HG03159 (cell line): ENCODE measurements around the gene PHLDB3.
"Not testable (repeated sequence)": the region's sequence is repeated elsewhere in the genome, so short reads cannot be mapped to it uniquely, and the experiment has no call there.

ENCODE experiments used
- ATAC-seq: cut with Tn5 transposase; IDR thresholded peaks from one replicate; pipeline ENCODE4 v1.9.1; 2021; ENCODE audit warnings: mild to moderate bottlenecking, moderate library complexity; ENCODE audit not compliant: unreplicated experiment

The PHLDB3 gene

GRCh38 chr19:43447655-43448054 lies 56.9 kb downstream of the PHLDB3 start:
- no peak for ATAC-seq

GRCh38 chr19:43446746-43447489 lies 57.6 kb downstream of the PHLDB3 start:
- no peak for ATAC-seq

DNA sequence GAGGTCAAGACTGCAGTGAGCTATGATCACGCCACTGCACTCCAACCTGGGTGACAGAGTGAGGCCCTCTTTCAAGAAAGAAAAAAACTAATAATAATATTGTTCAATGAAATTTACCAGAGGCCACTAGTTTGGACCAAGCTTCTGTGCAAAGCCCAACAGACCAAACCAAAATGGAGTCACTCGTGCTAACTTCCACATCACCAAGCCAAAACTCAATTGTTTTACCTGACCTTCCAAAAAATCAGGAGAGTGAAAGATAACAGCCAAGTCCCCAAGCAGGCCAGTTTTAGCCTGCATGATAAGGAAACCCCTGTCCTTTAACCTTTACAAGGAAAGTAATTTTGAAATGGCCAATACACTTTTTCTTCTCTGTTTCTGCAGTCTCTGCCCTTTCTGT lies 59.1 kb downstream of the PHLDB3 start:
- no peak for ATAC-seq

DNA sequence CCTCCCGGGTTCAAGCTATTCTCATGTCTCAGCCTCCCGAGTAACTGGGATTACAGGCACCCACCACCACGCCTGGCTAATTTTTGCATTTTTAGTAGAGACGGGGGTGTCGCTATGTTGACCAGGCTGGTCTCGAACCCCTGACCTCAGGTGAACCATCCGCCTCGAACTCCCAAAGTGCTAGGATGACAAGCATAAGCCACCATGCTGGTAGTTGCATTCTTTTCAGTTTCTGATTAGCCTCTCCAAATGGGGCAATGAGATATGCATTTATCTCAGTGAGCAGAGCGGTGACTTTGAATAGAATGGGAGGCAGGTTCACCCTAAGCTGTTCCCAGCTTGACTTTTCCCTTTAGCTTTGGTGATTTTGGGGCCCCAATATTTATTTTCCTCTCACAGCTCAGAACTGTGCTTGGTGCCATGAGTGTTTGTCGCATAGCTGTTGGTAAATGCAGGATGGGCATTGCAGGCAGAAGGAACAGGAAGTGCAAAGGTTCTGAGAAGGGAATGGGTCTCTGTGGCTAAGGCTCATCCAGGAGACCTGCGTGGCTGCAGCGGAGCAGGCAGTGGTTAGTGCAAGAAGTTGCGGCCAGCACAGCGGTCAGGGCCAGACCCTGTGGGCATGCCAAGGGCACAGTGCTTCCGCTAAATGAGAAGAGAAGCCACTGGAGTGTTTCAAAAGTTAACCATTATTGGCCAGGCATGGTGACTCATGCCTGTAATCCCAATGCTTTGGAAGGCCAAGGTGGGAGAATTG lies 59.8 kb downstream of the PHLDB3 start:
- no peak for ATAC-seq

DNA sequence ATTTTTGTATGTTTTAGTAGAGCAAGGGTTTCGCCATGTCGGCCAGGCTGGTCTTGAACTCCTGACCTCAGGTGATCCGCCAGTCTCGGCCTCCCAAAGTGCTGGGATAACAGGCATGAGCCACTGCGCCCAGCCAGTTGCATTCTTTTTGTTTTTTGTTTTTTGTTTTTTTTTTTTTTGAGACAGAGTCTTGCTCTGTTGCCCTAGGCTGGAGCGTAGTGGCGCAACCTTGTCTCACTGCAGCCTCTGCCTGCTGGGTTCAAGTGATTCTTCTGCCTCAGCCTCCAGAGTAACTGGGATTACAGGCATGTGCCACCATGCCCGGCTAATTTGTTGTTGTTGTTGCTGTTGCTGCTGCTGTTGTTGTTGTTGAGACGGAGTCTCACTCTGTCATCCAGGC lies 60.5 kb downstream of the PHLDB3 start:
- ATAC-seq, result not testable (repeated sequence)

GRCh38 chr19:43441716-43442115 lies 62.8 kb downstream of the PHLDB3 start:
- no peak for ATAC-seq

- ATAC-seq, result no peak
Observed at GRCh38 chr19:43439709-43440063, 64.9 kb downstream of the PHLDB3 start.

DNA sequence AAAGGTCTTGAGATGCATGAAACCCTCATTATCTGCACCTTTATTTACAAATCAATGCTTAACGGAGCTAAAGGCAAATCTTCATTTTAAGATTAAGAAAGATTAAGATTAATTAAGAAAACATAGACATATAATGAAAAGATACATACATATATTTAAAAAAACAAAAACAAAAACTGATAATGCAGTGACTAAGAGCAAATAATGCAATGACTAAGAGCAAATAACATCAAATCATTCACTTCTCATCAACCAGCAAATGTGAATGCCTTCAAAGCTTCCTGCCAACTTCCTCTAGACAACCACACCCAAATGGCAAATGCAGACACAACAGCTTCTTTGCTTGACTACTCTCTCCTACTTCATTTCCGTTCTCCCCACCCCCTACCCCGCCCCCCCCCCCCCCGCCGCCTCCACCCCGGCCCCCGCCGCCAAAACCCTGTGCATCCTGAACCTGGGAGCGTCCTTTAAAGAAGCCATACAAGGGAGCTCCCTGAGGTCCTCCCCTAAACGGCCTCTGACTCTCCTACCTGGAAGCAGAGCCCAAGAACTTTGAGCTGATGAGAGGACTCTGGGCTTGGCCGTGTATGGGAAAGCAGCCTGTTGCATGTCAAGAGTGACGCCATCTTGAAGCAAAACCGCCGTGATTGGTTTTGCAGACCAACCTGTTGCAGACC lies 65.4 kb downstream of the PHLDB3 start:
- ATAC-seq, result no peak

- ATAC-seq, result no peak
Observed at GRCh38 chr19:43438291-43439031, 66.1 kb downstream of the PHLDB3 start.

DNA sequence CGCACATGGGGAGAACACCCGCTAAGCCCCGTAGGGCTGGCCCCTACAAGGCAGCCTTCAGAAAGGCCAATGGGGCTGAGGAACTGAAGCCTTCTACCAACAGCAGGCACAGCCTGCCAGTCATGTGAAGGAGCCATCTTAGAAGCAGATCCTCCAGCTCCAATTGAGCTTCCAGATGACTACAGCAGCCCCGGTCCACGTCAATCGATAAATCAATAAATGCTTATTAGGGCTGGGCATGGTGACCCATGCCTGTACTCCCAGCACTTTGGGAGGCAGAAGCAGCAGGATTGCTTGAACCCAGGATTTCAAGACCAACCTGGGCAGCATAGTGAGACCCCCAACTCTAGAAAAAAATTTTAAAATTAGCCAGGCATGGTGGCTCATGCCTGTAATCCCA lies 66.8 kb downstream of the PHLDB3 start:
- ATAC-seq, result no peak

DNA sequence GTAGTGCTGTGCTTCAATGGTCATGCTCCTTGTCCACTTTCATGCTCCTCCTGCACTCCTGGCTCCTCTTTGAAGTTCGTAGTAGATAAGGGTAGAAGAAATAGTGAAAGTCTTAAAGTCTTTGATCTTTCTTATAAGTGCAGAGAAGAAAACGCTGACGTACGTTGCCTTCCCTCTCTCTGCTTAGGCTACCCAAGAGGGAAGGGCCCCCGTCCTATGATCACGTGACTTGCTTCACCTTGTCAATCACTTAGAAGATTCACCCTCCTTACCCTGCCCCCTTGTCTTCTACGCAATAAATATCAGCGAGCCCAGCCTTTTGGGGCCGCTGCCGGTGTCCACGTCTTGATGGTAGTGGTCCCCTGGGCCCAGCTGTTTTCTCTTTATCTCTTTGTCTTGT lies 67.3 kb downstream of the PHLDB3 start:
- not testable (repeated sequence) for ATAC-seq

- no peak for ATAC-seq
Observed at GRCh38 chr19:43435775-43436174, 68.8 kb downstream of the PHLDB3 start.

DNA sequence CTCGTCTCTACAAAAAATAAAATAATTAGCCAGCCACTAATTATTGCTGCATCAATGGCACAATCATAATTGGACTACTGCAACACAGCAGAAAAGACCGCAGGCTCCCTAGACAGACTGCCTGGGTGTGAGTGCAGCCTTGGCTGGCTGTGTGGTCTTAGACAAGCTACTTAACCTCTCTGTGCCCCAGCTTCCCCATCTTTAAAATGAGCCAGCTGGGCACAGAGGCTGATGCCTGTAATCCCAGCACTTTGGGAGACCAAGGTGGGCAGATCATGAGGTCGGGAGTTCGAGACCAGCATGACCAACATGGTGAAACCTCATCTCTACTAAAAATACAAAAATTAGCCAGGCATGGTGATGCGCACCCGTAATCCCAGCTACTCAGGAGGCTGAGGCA lies 70.9 kb downstream of the PHLDB3 start:
- ATAC-seq, result no peak

GRCh38 chr19:43433358-43433673 lies 71.2 kb downstream of the PHLDB3 start:
- ATAC-seq, result no peak

DNA sequence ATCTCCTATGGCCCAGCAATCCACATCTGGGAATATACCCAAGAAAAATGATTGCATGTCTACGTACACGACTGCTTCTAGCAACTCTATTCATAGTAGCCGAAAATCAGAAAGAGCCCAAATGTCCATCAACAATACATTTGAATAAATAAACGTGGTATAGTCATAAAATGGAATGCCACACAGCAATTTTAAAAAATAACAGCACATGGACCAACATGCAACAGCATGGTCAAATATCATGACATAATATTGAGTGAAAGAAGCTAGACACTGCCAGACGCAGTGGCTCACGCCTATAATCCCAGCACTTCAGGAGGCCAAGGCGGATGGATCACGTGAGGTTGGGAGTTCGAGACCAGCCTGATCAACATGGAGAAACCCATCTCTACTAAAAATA lies 73.6 kb downstream of the PHLDB3 start:
- ATAC-seq, result no peak

DNA sequence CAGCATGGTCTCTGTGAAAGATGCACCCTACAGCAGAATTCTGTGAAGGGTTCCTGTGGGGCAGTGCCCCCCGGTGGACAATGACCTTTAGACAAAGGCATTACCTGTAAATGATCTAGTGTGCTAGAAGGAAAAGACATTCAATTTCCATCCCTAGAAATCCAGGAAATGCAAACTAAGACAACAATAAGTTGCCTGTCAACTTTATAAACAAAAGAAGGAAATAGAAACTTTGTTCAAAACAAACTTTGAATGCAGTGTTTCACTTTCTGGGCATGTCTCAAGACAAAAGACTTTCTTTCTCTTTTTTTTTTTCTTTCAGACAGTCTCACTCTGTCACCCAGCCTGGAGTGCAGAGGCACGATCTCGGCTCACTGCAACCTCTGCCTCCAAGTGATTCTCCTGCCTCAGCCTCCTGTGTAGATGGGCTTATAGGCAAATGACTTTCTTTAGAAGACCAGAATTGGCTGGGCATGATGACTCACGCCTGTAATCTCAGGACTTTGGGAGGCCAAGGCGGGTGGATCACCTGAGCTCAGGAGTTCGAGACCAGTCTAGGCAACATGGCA lies 74.3 kb downstream of the PHLDB3 start:
- ATAC-seq, result no peak

GRCh38 chr19:43429395-43429794 lies 75.2 kb downstream of the PHLDB3 start:
- no peak for ATAC-seq

DNA sequence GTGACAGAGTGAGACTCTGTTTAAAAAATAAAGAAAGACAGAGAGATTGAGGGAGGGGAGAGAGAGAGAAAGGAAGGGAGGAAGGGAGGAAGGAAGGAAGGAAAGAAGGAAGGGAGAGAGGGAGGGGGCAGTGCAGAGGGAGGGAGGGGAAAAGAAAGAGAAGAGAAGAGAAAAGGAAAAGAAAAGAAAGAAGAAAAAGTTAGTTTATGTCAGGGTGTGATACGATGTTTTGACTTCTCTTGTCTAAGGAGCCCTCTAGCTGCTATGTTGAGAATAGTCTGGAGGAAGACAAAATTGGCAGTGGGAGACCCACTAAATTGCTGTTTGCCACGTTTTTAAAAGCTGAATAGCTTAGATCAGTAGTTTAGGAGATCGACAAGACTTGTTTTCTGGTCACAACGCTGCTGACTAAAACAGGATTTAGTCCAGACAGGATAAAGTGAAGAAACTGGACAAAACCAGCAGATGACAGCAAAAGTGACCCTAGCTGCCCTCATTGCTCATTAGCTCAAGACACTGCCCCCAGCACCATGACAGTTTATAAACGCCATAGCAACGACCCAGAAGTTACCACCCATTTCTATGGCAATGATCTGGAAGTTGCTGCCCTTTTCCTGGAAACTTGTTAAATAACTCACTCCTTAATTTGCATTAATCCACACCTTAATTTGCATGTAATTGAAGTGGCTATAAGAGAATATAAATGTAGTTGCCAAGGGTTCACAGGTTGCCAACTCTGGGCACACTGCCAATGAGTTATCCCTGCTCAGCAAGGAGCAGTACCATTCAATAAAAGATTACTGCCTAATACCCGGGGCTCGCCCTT lies 78.8 kb downstream of the PHLDB3 start:
- ATAC-seq, result no peak
